ENCODE data around the gene PTOV1.

Gene PTOV1

GRCh38 chr19:49850487-49851342, at the start of gene PTOV1:
Gene PTOV1, plus strand, starts transcription at chr19:49851159.
- FAIRE-seq = no peak

- FAIRE-seq = no peak
Measured at GRCh38 chr19:49801401-49801888, 49.5 kb upstream of the PTOV1 start.

GRCh38 chr19:49801966-49802661, 48.8 kb upstream of the PTOV1 start:
- no peak for FAIRE-seq

GRCh38 chr19:49802836-49803528, 48.0 kb upstream of the PTOV1 start:
- no peak for FAIRE-seq

- FAIRE-seq = no peak
Measured at GRCh38 chr19:49803529-49803856, 47.5 kb upstream of the PTOV1 start.

- FAIRE-seq = no peak
Measured at GRCh38 chr19:49805822-49806619, 44.9 kb upstream of the PTOV1 start.

- no peak for FAIRE-seq
Measured at GRCh38 chr19:49806620-49806959, 44.4 kb upstream of the PTOV1 start.

GRCh38 chr19:49807058-49807903, 43.7 kb upstream of the PTOV1 start:
- no peak for FAIRE-seq

GRCh38 chr19:49807904-49808675, 42.9 kb upstream of the PTOV1 start:
- FAIRE-seq = no peak

- no peak for FAIRE-seq
Measured at GRCh38 chr19:49808711-49809159, 42.2 kb upstream of the PTOV1 start.

- no peak for FAIRE-seq
Measured at GRCh38 chr19:49809160-49809940, 41.6 kb upstream of the PTOV1 start.

GRCh38 chr19:49809941-49810389, 41.0 kb upstream of the PTOV1 start:
- FAIRE-seq = no peak

GRCh38 chr19:49811328-49811727, 39.6 kb upstream of the PTOV1 start:
- no peak for FAIRE-seq

- FAIRE-seq = no peak
Measured at GRCh38 chr19:49812452-49812996, 38.4 kb upstream of the PTOV1 start.

GRCh38 chr19:49812997-49813861, 37.7 kb upstream of the PTOV1 start, which contains the start of gene FUZ:
Gene FUZ, minus strand, starts transcription at chr19:49813292. Its CDS starts 186 bp downstream, at chr19:49813106.
- FAIRE-seq = peak; percentile 99

- no peak for FAIRE-seq
Measured at GRCh38 chr19:49814010-49814409, 36.9 kb upstream of the PTOV1 start.

- no peak for FAIRE-seq
Measured at GRCh38 chr19:49816590-49816989, 34.4 kb upstream of the PTOV1 start.

- peak; percentile 35 for FAIRE-seq
Measured at GRCh38 chr19:49817964-49818648, 32.9 kb upstream of the PTOV1 start, which contains the start of gene MED25. Gene MED25, plus strand, starts transcription at chr19:49818289. Its CDS starts 53 bp downstream, at chr19:49818342.

All from endometrium (tissue), 2 donors.